ENCODE data around the gene DIS3L2. TPM values are rescaled to one million over a fixed set of nuclear protein-coding genes. Genes with fewer than 3 reads are reported as not detected.

DIS3L2 gene
- total RNA-seq, 1 experiment from 2014 or later: 33.1 TPM

DNA sequence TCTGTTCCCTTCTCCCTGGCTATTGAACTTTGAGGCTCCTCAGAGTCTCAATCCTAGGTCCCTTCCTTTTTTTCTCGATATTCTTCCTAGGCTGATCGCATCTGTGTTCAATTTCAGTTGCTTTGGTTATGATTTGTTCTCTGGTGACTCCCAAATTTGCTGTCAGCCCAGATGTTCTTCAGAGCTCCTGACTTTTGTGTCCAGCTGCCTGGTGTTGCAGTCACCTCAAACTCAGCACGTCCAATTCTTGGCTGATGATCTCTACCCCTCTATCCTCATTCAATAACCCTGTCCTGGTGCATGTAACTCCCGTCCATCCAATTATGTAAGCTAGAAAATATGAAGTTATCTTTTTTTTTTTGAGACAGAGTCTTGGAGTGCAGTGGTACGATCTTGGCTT is 31.4 kb downstream of the DIS3L2 start:
- in situ Hi-C loops (cut with HindIII; ENCODE audit: low sequenced_read_pairs): no loop called here
- DNase-seq (ENCODE audit: low spot score): no peak

- in situ Hi-C loops (cut with HindIII; ENCODE audit: low sequenced_read_pairs): no loop called here
- no peak for DNase-seq (ENCODE audit: low spot score)
Measured at GRCh38 chr2:231996797-231997540, 35.5 kb downstream of the DIS3L2 start.

DNA sequence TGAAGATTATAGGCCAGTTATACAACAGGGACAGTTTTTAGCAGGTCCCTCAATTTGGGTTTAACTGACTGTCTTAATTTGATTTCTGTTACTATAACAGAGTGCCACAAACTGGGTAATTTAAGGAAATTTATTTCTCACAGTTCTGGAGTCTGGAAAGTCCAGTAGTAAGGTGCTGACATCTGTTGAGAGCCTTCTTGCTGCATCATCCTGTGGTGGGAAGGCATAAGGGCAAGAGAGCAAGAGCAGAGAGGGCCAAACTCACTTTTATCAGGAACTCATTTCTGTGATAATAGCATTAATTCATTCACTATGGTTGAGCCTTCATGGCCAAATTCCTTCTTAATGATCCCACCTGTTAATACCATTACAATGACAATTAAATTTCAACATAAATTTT is 36.5 kb downstream of the DIS3L2 start:
- no peak for DNase-seq (ENCODE audit: low spot score)
- in situ Hi-C loops (cut with HindIII; ENCODE audit: low sequenced_read_pairs): no loop called here

- DNase-seq (ENCODE audit: low spot score): no peak
- in situ Hi-C loops (cut with HindIII; ENCODE audit: low sequenced_read_pairs): no loop called here
Measured at GRCh38 chr2:232000439-232000838, 38.9 kb downstream of the DIS3L2 start.

DNA sequence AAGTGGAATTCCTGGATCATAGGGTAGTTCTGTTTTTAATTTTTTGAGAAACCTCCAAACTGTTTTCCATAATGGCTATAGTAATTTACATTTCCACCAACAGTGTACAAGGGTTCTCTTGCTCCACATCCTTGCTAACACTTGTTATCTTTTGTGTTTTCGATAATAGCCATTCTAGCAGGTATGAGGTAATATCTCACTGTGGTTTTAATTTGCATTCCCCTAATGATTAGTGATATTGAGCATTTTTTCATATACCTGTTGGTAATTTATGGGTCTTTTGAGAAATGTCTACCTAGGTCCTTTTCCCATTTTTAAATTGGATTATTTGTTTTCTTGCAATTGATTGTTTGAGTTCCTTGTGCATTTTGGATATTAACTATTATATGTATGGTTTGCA is 39.6 kb downstream of the DIS3L2 start:
- in situ Hi-C loops (cut with HindIII; ENCODE audit: low sequenced_read_pairs): no loop called here
- no peak for DNase-seq (ENCODE audit: low spot score)

DNA sequence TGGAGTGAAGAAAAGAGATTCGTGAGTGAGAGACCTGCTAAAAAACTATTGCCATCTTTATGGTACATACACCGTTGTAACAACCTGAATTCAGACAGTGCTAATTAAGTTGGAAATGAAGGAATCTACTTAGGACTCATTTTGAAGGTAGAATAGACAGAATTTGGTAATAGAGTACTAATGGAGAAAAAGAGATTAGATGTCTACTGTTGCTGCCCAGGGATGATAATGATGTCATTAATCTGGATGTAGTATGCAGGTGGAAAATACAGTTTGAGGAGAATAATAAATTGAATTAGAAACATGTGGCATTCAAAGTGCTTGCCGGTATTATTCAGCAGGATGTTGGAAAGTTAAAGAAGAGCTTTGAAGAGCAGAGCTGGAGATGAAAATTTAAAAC is 44.7 kb downstream of the DIS3L2 start:
- in situ Hi-C loops (cut with HindIII; ENCODE audit: low sequenced_read_pairs): no loop called here

GRCh38 chr2:232008907-232009638 is 47.6 kb downstream of the DIS3L2 start:
- no peak for DNase-seq (ENCODE audit: low spot score)
- in situ Hi-C loops (cut with HindIII; ENCODE audit: low sequenced_read_pairs): no loop called here

More for the DNA sequence above, 44.7 kb downstream of the DIS3L2 start:
- no peak for DNase-seq (ENCODE audit: low spot score)

GRCh38 chr2:232009639-232010274 is 48.2 kb downstream of the DIS3L2 start:
- DNase-seq (ENCODE audit: low spot score): no peak
- in situ Hi-C loops (cut with HindIII; ENCODE audit: low sequenced_read_pairs): no loop called here

DNA sequence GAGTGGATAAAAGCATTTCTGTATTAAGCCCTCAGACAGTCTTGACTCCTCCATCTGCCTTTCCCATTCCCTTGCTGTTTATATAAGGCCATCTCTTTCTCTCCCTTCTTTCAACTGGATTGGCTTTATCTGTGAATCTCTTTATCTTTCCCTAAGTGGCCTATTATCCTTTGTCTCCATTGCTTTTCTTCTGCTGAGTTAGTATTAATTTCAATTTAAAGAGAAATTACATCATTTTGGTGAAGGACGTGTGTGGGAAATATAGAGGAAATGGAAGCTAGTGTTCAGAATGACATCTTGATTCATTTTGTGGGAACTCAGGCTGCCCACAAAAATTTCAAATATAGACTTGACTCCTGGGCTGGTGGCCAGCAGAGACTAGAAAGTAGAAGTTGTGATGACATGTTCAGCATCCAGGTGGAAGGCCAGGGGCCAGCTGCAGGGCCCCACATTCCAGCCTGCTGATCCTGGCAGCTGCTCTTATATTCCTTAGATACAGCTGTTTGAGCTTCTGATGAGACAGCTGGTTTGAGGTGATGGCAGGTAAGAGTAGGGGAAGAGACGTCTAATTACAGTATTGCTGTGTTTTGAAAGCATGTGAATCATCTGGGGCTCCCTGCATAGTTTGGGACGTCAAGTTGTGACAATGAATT is 52.3 kb downstream of the DIS3L2 start:
- no peak for DNase-seq (ENCODE audit: low spot score)
- in situ Hi-C loops (cut with HindIII; ENCODE audit: low sequenced_read_pairs): no loop called here

DNA sequence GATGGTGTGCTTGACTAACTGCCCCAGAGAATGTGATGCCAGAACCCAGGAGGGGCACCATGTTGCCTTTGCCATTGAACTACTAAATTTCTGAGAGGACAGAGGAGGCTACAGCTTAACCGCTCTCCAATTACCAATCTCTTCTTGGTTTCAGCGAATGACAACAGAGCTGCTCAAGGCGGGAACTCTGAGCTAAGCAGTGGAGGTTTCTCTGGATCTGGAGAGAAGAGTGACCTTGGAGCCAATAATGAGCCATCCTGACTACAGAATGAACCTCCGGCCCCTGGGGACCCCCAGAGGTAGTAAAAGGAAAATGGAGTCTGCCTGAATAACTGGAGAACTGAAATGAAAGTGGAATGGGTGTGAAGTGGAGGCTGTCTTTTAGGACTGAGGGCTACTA is 53.2 kb downstream of the DIS3L2 start:
- DNase-seq (ENCODE audit: low spot score): no peak
- in situ Hi-C loops (cut with HindIII; ENCODE audit: low sequenced_read_pairs): no loop called here

GRCh38 chr2:232018181-232018580 is 56.7 kb downstream of the DIS3L2 start:
- in situ Hi-C loops (cut with HindIII; ENCODE audit: low sequenced_read_pairs): no loop called here
- no peak for DNase-seq (ENCODE audit: low spot score)

DNA sequence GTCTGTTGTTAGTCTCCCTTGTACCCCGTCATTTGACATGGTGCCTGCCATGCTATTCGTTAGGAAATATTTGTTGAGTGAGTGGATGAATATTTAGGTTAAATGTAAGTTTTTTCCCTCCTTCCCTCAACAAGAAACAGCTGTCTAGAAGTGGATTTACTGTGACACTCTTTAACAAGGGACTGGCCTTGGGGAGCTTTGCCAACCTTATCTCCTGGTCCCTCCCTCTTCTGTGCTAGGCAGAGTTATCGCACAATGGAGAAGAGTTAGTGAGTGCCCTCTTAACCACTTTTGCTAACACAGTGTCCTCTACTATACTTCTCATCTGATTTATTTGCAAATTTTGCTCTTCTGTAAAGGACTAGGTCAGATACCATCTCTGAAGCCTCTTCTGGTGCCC is 61.2 kb downstream of the DIS3L2 start:
- no peak for DNase-seq (ENCODE audit: low spot score)
- in situ Hi-C loops (cut with HindIII; ENCODE audit: low sequenced_read_pairs): no loop called here

DNA sequence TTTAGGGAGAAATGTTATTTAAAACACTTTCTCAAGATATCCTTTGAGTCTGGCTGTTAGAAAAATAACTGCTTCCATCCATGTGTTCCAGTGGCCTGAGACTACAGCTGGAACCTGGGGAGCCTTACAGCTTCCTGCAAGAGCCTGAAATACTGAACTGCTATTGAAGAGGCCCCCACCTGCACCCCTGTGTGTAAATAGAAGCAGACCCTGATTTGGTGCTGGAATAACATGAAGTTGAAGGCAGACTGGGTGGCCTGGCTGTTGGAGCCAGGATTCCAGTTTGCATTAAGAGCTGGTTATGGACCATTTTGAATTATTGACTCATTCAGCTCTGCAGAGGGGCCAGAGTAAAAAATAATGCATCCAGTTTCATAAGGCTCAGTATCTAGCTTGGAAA is 61.9 kb downstream of the DIS3L2 start:
- no peak for DNase-seq (ENCODE audit: low spot score)
- in situ Hi-C loops (cut with HindIII; ENCODE audit: low sequenced_read_pairs): no loop called here

DNA sequence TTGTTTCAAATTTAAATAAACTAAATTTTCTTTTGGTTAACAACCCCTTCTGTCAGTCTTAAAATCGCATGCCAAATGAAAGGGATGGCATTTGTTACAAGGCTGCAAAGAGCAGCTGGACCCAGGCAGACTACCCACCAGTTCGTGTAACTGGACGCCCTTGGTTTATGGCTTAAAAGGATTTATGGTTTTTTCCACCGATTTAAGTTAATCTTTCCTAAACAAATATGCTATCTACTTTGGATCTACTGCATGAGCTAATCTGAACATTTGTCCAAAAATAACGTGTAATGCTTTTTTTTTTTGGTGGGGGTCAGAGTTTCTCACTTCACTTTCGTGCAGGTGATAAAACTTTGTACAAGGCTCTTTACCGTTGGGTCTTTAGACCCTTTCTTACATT is 62.9 kb downstream of the DIS3L2 start:
- DNase-seq (ENCODE audit: low spot score): no peak

DNA sequence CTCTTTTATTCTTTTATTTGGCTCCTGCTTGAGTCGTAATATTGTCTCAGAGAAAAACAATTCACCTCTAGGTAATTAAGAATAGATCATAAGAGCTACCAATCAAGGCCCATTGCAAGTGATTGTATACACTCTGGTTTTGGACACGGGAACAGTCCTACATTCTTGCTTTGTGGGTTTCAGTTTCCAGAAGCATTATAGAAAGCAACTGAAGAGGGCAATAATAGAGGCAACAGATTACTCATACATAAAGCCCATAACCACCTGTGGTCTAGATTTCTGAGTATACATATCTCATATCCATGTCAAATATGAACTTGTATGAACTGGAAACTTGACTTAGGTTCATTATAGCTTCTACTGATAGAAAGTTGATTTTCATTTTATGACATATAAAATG is 65.4 kb downstream of the DIS3L2 start:
- in situ Hi-C loops (cut with HindIII; ENCODE audit: low sequenced_read_pairs): no loop called here
- DNase-seq (ENCODE audit: low spot score): no peak

More for the DNA sequence above, 62.9 kb downstream of the DIS3L2 start:
- in situ Hi-C loops (cut with HindIII; ENCODE audit: low sequenced_read_pairs): no loop called here

DNA sequence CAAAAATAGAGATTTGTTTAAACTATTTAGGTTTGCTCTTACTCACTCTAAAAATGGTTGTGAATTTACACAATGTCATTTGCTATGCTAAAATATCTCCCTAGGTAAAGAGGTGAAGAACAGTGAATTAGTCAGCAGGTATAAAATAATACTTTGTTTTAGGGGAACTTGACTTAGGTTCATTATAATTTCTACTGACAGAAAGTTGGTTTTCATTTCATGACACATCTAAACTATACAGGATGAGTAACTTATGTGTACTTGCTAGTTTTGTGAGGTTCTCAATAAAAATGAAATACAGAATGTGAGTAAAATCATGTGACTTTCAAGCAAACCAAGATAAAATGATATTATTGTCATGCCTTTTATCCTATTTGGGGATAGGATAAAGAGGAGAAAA is 66.0 kb downstream of the DIS3L2 start:
- DNase-seq (ENCODE audit: low spot score): no peak
- in situ Hi-C loops (cut with HindIII; ENCODE audit: low sequenced_read_pairs): no loop called here

DNA sequence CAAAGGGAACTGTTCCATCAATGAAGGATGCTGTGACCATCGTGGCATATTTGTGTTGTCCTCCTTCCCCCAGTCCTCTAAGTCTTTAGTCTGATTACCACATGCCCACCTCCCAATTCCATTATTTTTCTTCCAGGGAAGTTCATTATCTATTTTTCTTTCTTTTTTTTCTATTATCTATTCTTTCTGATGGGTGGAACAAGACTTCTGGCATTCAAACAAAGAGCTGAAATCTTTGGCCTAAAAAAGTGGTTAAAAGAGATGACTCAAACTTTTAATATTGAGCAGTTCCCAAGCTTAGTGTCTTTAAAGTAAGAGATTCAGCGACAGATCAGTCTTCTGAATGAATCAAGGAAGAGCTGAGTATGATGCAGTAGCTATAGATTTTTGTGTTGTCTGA is 66.6 kb downstream of the DIS3L2 start:
- in situ Hi-C loops (cut with HindIII; ENCODE audit: low sequenced_read_pairs): no loop called here

GRCh38 chr2:232028631-232029030 is 67.1 kb downstream of the DIS3L2 start:
- no peak for DNase-seq (ENCODE audit: low spot score)
- in situ Hi-C loops (cut with HindIII; ENCODE audit: low sequenced_read_pairs): no loop called here

More for the DNA sequence above, 66.6 kb downstream of the DIS3L2 start:
- DNase-seq (ENCODE audit: low spot score): no peak

DNA sequence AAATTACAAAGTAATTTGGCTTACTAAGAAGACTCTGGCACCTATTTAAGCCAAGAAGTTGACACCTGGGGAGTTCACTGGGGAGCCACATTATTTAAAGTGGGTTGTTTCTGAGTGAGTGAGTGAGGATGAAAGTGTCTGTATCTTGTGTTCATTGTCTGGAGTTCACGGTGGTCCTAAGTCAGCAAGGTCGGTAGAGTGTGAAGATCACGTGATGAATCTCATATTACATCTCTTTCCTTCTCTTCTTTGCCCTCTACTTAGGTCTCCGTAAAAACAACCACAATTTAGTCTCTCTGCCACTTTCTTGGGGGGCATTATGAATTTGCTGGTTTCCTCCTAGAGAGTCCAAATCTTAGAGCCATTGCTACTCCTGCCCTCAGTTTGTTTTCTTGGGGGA is 67.8 kb downstream of the DIS3L2 start:
- DNase-seq (ENCODE audit: low spot score): no peak
- in situ Hi-C loops (cut with HindIII; ENCODE audit: low sequenced_read_pairs): no loop called here

DNA sequence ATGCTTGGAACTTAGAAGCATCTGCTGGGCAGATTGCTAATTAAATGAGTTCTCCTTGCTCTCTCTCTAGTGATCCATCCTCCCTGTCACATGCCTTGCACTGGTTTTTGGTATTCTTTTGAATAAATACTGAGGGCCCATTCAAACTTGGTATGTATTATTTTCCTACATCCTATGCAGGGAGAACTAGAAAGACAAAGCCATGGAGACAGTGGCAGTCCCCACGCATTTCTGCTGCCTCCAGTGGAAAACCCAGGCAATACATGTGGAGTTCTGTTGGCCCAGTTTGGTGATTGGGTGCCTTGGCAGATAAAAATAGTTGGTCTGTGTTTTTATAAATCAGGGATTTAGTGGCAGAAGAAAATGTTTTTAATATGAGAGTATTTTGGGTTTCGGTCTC is 68.7 kb downstream of the DIS3L2 start:
- DNase-seq (ENCODE audit: low spot score): no peak
- in situ Hi-C loops (cut with HindIII; ENCODE audit: low sequenced_read_pairs): no loop called here

Data from G401 (cell line).